Neuronal stem cell (in vitro differentiated cells): ENCODE data around the gene EVI5L.
"Not testable (repeated sequence)": the region's sequence is repeated elsewhere in the genome, so short reads cannot be mapped to it uniquely, and the experiment has no call there.

Experiments
- DNase-seq: peaks from one replicate; pipeline ENCODE4 v3.0.0-alpha.2; 2013; ENCODE audit warnings: low spot score
- H2AFZ ChIP-seq: one replicate; pipeline ENCODE4 v1.6.1; 2013; ENCODE audit warnings: mild to moderate bottlenecking, low read length, inconsistent platforms
- H2AK5ac ChIP-seq: 2 replicates; pipeline ENCODE4 v1.6.1; 2013; ENCODE audit warnings: low read depth, mild to moderate bottlenecking, inconsistent platforms, low read length, moderate library complexity, mixed read lengths
- H2BK120ac ChIP-seq: 2 replicates; pipeline ENCODE4 v1.6.1; 2013; ENCODE audit warnings: low read depth, mild to moderate bottlenecking, inconsistent platforms, low read length, moderate library complexity, mixed read lengths
- H2BK12ac ChIP-seq: one replicate; pipeline ENCODE4 v1.6.1; 2013; ENCODE audit warnings: low read length, inconsistent platforms
- H2BK15ac ChIP-seq: 2 replicates; pipeline ENCODE4 v1.6.1; 2013; ENCODE audit warnings: mild to moderate bottlenecking, low read length, inconsistent platforms, mixed read lengths
- H2BK5ac ChIP-seq: one replicate; pipeline ENCODE4 v1.6.1; 2013; ENCODE audit warnings: inconsistent platforms, mild to moderate bottlenecking, low read length, moderate library complexity
- H3K14ac ChIP-seq: one replicate; pipeline ENCODE4 v1.6.1; 2013; ENCODE audit warnings: low read length, inconsistent platforms
- H3K18ac ChIP-seq: 2 replicates; pipeline ENCODE4 v1.6.1; 2013; ENCODE audit warnings: low read length, inconsistent platforms
- H3K23ac ChIP-seq: 2 replicates; pipeline ENCODE4 v1.6.1; 2013; ENCODE audit warnings: low read depth, mild to moderate bottlenecking, mixed read lengths, low read length, inconsistent platforms; ENCODE audit not compliant: poor library complexity
- H3K27ac ChIP-seq: replicated peaks from 3 replicates; pipeline ENCODE4 v1.5.1; 2013; ENCODE audit warnings: low read length, inconsistent platforms
- H3K27me3 ChIP-seq, 3 experiments: 2 replicates each; pipeline ENCODE4 v1.6.1; 2013; ENCODE audit warnings: low read length in 3 of 3, mild to moderate bottlenecking in 2 of 3, inconsistent platforms in 1 of 3, low read depth in 1 of 3, mixed read lengths in 1 of 3, moderate library complexity in 1 of 3; ENCODE audit not compliant: control insufficient read depth in 3 of 3, insufficient read depth in 3 of 3
- H3K36me3 ChIP-seq, 2 donors: replicated peaks in 1 of 2; 2 replicates each; pipeline ENCODE4 v1.6.1; 2013; ENCODE audit warnings: low read length in 2 of 2; ENCODE audit not compliant: control insufficient read depth in 2 of 2, insufficient read depth in 2 of 2
- H3K4ac ChIP-seq: 2 replicates; pipeline ENCODE4 v1.6.1; 2013; ENCODE audit warnings: inconsistent platforms, mild to moderate bottlenecking, low read length, moderate library complexity
- H3K4me1 ChIP-seq, 2 donors: 1 replicate in 1 of 2; 2 replicates in 1 of 2; pipeline ENCODE4 v1.6.1; 2013; ENCODE audit warnings: low read length in 2 of 2, low read depth in 1 of 2; ENCODE audit not compliant: control insufficient read depth in 2 of 2, insufficient read depth in 1 of 2
- H3K4me2 ChIP-seq: one replicate; pipeline ENCODE4 v1.6.1; 2013; ENCODE audit warnings: mild to moderate bottlenecking, low read length, inconsistent platforms; ENCODE audit not compliant: insufficient read depth, poor library complexity, severe bottlenecking
- H3K4me3 ChIP-seq, 2 donors: 2 replicates each; pipeline ENCODE4 v1.5.1; 2013; ENCODE audit warnings: low read length in 2 of 2, mild to moderate bottlenecking in 2 of 2, inconsistent platforms in 1 of 2, moderate library complexity in 1 of 2
- H3K79me1 ChIP-seq: one replicate; pipeline ENCODE4 v1.6.1; 2013; ENCODE audit warnings: low read depth, mild to moderate bottlenecking, inconsistent platforms, low read length, moderate library complexity
- H3K9ac ChIP-seq: one replicate; pipeline ENCODE4 v1.6.1; 2013; ENCODE audit warnings: mild to moderate bottlenecking, low read depth, low read length, inconsistent platforms; ENCODE audit not compliant: poor library complexity
- H3K9me3 ChIP-seq, 2 donors: replicated peaks in 1 of 2; 2 replicates each; pipeline versions ENCODE3 to v1.6.1; 2013; ENCODE audit warnings: low read length in 2 of 2, mild to moderate bottlenecking in 2 of 2, inconsistent platforms in 1 of 2, low read depth in 1 of 2, mixed read lengths in 1 of 2, moderate library complexity in 1 of 2; ENCODE audit not compliant: control insufficient read depth in 2 of 2, insufficient read depth in 1 of 2
- H4K8ac ChIP-seq: one replicate; pipeline ENCODE4 v1.6.1; 2013; ENCODE audit warnings: low read depth, mild to moderate bottlenecking, inconsistent platforms, low read length, moderate library complexity
- H4K91ac ChIP-seq: one replicate; pipeline ENCODE4 v1.6.1; 2013; ENCODE audit warnings: low read length, low read depth, mild to moderate bottlenecking, inconsistent platforms; ENCODE audit not compliant: poor library complexity
- WGBS, 2 donors: extraction: QIAGEN DNeasy Blood & Tissue Kit; methylation state at CpG; one replicate each; pipeline ENCODE4 v1.1.7; 2013; ENCODE audit warnings: missing lambda C conversion rate in 2 of 2, mixed read lengths in 1 of 2; ENCODE audit not compliant: insufficient read length in 2 of 2, insufficient replicate concordance in 1 of 2; ENCODE audit errors: extremely low coverage in 2 of 2; 5-methylcytosine and 5-hydroxymethylcytosine counted together

The EVI5L gene

DNA sequence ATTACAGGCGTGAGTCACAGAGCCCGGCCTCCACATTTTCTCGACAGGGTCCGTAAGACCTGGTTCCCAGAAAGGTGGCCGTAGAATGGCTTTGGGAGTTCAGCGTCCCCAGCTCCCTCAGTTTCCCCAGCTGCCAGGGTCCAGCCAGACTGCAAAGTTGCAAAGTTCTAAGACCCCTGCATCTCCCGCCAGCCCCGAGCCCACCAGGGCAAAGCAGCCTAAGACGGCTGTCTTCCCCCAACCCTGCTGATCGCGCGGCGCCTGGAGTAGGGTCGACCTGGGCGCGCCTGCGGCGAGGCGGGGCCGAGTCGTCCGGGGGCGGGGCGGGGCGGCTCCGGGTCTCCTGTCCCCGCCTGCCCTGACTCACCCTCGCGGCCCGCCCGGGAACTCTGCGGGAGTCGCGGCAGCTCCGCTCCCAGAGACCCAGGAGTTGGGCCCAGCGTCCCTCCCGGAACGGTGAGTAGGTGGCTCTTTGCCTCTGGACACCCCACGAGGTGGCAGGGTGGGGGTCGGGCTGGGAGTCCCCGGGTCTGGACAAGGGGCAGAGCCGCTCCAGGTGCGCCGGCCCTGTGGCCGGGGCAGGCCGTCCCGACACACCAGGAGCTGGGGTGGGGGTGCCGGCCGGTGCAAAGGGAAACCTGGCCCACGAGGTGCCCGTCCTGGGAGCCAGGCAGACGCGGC, 58.3 kb downstream of the EVI5L start, which contains the start of gene LRRC8E:
TSS of gene LRRC8E (plus strand) at position 366 of the 681 bp plus-strand sequence. CDS start 7,094 bp downstream, outside the sequence.
- peak; percentile 63 for DNase-seq

DNA sequence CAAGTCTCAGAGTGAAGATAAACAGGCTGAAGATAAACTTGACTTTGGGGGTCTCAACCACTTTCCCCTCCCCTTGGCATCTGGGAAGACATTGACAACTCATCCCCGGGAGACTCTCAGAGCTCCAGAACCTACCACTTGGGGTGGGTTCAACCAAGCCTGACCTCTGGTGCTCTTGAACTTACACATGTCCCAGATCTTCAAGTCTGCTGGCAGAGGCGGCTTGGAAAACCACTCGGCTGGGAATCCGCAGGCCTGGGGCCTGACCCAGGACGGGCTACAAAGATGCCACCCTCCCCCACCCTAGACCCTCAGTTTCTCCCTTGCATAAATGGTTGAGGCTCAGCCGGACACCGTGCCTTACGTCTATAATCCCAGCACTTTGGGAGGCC, 58.8 kb downstream of the EVI5L start:
- DNase-seq: no peak
- H3K18ac ChIP-seq: peak overlapping the region; percentile 85
- no peak overlapping the region for H3K14ac ChIP-seq
- H3K9ac ChIP-seq: no peak overlapping the region
- no peak overlapping the region for H2BK120ac ChIP-seq
- H3K27ac ChIP-seq: no peak overlapping the region
- H2BK12ac ChIP-seq: no peak overlapping the region
- H2BK5ac ChIP-seq: no peak overlapping the region
- H2AFZ ChIP-seq: peak overlapping the region; percentile 91
- H2BK15ac ChIP-seq: peak overlapping the region; percentile 69
- no peak overlapping the region for H4K8ac ChIP-seq
- H3K79me1 ChIP-seq: no peaks in the 10 kb centered on the region
- peaks cover 0 to 43% (median 19%) of the 10 kb centered on the region in 3 experiments for H3K27me3 ChIP-seq
- no peaks in the 10 kb centered on the region for H3K9me3 ChIP-seq
- no peaks in the 10 kb centered on the region for H3K36me3 ChIP-seq
- no peak overlapping the region for H2AK5ac ChIP-seq
- H3K4me3 ChIP-seq: peak overlapping the region in 1 of 2 donors; percentile 55
- H3K23ac ChIP-seq: no peak overlapping the region
- peak overlapping the region; percentile 81 for H3K4me2 ChIP-seq
- H4K91ac ChIP-seq: no peak overlapping the region
- H3K4ac ChIP-seq: no peak overlapping the region
- WGBS, 2 donors: no CpG with 5 or more reads among the region's 8 CpGs
- peaks cover 0 to 7% of the 10 kb centered on the region in 2 donors for H3K4me1 ChIP-seq

More for the DNA sequence above, 58.3 kb downstream of the EVI5L start, which contains the start of gene LRRC8E:
- H3K79me1 ChIP-seq: no peaks in the 10 kb centered on the region
- H3K4me1 ChIP-seq: peaks cover 0 to 7% of the 10 kb centered on the region in 2 donors
- no peak within 1 kb of the TSS for H3K27ac ChIP-seq
- no peak within 1 kb of the TSS for H3K14ac ChIP-seq
- H3K9ac ChIP-seq: no peak within 1 kb of the TSS
- peak within 1 kb of the TSS; percentile 81 for H3K4me2 ChIP-seq
- H2AK5ac ChIP-seq: peak within 1 kb of the TSS; percentile 81
- peak within 1 kb of the TSS; percentile 92 for H3K23ac ChIP-seq
- peak within 1 kb of the TSS; percentile 89 for H3K18ac ChIP-seq
- peak within 1 kb of the TSS; percentile 69 for H2BK15ac ChIP-seq
- peaks cover 0 to 43% (median 19%) of the 10 kb centered on the region in 3 experiments for H3K27me3 ChIP-seq
- peak within 1 kb of the TSS; percentile 31 for H2BK120ac ChIP-seq
- peak within 1 kb of the TSS in 1 of 2 donors; percentile 55 for H3K4me3 ChIP-seq
- H4K8ac ChIP-seq: no peak within 1 kb of the TSS
- H2AFZ ChIP-seq: peak within 1 kb of the TSS; percentile 91
- H3K4ac ChIP-seq: no peak within 1 kb of the TSS
- H3K9me3 ChIP-seq: no peaks in the 10 kb centered on the region
- H2BK5ac ChIP-seq: peak within 1 kb of the TSS; percentile 53
- H4K91ac ChIP-seq: no peak within 1 kb of the TSS
- no CpG with 5 or more reads among the region's 53 CpGs for WGBS, 2 donors
- H2BK12ac ChIP-seq: no peak within 1 kb of the TSS
- no peaks in the 10 kb centered on the region for H3K36me3 ChIP-seq

DNA sequence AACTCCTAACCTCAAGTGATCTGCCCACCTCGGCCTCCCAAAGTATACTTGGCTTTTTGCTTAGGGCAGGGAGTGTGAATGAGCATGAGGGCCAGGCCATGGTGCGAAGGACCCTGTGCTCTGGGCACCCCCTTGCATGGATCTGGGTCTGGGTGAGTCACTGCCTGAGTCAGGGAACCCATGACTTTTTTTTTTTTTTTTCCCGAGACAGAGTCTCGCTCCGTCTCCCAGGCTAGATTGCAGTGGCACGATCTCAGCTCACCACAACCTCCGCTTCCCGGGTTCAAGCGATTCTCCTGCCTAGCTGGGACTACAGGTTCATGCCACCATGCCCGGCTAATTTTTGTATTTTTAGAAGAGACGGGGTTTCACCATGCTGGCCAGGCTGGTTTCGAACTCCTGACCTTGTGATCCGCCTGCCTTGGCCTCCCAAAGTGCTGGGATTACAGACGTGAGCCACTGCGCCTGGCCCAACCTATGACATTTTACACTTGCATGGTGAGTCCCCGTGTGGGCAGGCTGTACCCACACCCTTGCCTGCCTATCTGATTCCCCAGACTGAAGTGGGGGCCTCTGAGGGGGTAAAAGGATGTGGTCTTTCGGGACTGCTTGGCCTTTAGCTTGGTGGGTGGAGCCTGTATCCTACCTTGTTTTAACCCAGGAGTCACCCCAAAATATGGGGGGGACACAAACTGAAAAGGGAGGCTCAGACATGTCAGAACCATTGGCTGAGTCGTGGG, 63.5 kb downstream of the EVI5L start:
- H3K27ac ChIP-seq, H3K9me3 ChIP-seq, H2BK120ac ChIP-seq, H3K4me1 ChIP-seq, H2AFZ ChIP-seq, H3K23ac ChIP-seq, H4K91ac ChIP-seq, DNase-seq, H4K8ac ChIP-seq, H2BK5ac ChIP-seq, H3K14ac ChIP-seq, H2BK15ac ChIP-seq, H3K36me3 ChIP-seq, H3K4me2 ChIP-seq, H3K18ac ChIP-seq, H3K4ac ChIP-seq, H3K79me1 ChIP-seq, H3K9ac ChIP-seq, H3K4me3 ChIP-seq, H2AK5ac ChIP-seq: not testable (repeated sequence)
- no CpG with 5 or more reads among the region's 18 CpGs for WGBS, 2 donors
- H3K27me3 ChIP-seq: peaks cover 0 to 19% (median 8%) of the 10 kb centered on the region in 3 experiments
- peak overlapping the region; percentile 41 for H2BK12ac ChIP-seq
